Adrenal gland (tissue), 12 donors: ENCODE results near the gene CAPS2. TPM values are rescaled to one million over a fixed set of nuclear protein-coding genes. Genes with fewer than 3 reads are reported as not detected.

Experiments
- DNase-seq, 7 donors: peaks; one replicate each; pipeline ENCODE4 v3.0.0-alpha.2; 2019 to 2020
- H3K27ac ChIP-seq, 5 donors: fragments of 200-600 bp; sonication (generic) in 4 of 5; 1 replicate in 3 of 5; 2 replicates in 2 of 5; pipeline versions ENCODE4 v1.5.1 to v1.8.0; 2016 to 2020; ENCODE audit warnings: mild to moderate bottlenecking in 1 of 5
- H3K27me3 ChIP-seq: fragments of 200-600 bp; 2 replicates; pipeline ENCODE4 v1.8.0; 2021
- H3K36me3 ChIP-seq, 2 donors: fragments of 200-600 bp; replicated peaks in 1 of 2; 1 replicate in 1 of 2; 2 replicates in 1 of 2; pipeline versions ENCODE4 v1.5.1 to v1.8.0; 2018 to 2022
- H3K4me1 ChIP-seq, 2 donors: fragments of 200-600 bp; replicated peaks in 1 of 2; 1 replicate in 1 of 2; 2 replicates in 1 of 2; pipeline versions ENCODE4 v1.5.1 to v1.8.0; 2018 to 2021
- H3K4me3 ChIP-seq, 4 donors: fragments of 200-600 bp; sonication (generic) in 3 of 4; one replicate each; pipeline ENCODE4 v1.5.1; 2016 to 2018
- H3K9me3 ChIP-seq, 3 donors: fragments of 200-600 bp; sonication (generic) in 1 of 3; replicated peaks in 1 of 3; 1 replicate in 2 of 3; 2 replicates in 1 of 3; pipeline versions ENCODE4 v1.5.1 to v1.8.0; 2016 to 2021
- CTCF ChIP-seq, 6 experiments: fragments of 450-650 bp in 4 of 6; fragments of 200-600 bp in 2 of 6; sonication (generic) in 1 of 6; IDR thresholded peaks; 1 replicate in 5 of 6; 2 replicates in 1 of 6; pipeline versions ENCODE4 v1.5.1 to v1.8.0; 2016 to 2021; ENCODE audit warnings: antibody characterized with exemption in 6 of 6, mild to moderate bottlenecking in 2 of 6, moderate library complexity in 1 of 6
- POLR2A ChIP-seq, 2 donors: fragments of 450-650 bp; IDR thresholded peaks; one replicate each; pipeline ENCODE4 v1.6.1; 2017; ENCODE audit warnings: antibody characterized with exemption in 2 of 2, mild to moderate bottlenecking in 2 of 2, moderate library complexity in 1 of 2
- WGBS, 4 donors: extraction: QIAGEN DNeasy Blood & Tissue Kit in 2 of 4; methylation state at CpG; one replicate each; pipeline versions ENCODE4 v1.1.5 to v1.1.7; 2013 to 2017; 5-methylcytosine and 5-hydroxymethylcytosine counted together
- intact Hi-C, 2 donors: fragments of 100-400 bp; cut with DNase I; formaldehyde crosslinking; loops; one replicate each; pipeline versions ENCODE4 v1.14.1 to v1.15.0; 2022 to 2023
- polyA plus RNA-seq, 3 donors: library from polyadenylated mRNA; stranded (reverse); fragments of 200-250 nt in 2 of 3; fragments of 350-450 nt in 1 of 3; fragmentation: Illumina TruSeq in 1 of 3; extraction: RNeasy Lipid Tissue Mini Kit (QIAGEN cat#74804) in 1 of 3; gene quantifications; one replicate each; pipeline ENCODE4 v1.2.3, GENCODE V29; 2013 to 2014
- total RNA-seq, 9 donors: library from RNA; depleted of rRNA in 4 of 9; stranded (reverse); fragments of >200 nt in 4 of 9; fragments of 120-200 nt in 1 of 9; fragmentation: NEBNext Ultra II Directional in 1 of 9; extraction: Animal tissue kit (Norgen Biotek cat#: 25700) in 1 of 9; gene quantifications; one replicate each; pipeline versions ENCODE4 v1.1.0 to v1.2.4, GENCODE V29; 2013 to 2023
- donor health status: healthy with polysubstance abuse.
- donor health status: Bipolar disorder and iron deficiency.
- donor health status: DM: yes; HTN: yes; CAD: no.
- donor health status: DM: no; HTN: no; CAD: no.
- donor health status: DM: no; HTN: no; CAD: no.
- donor health status: DM: yes; HTN: yes; CAD: no.

The CAPS2 gene
- total and polyA plus RNA-seq, 12 donors, result 2.4 to 36.0 (median 12.9) TPM

GRCh38 chr12:75302225-75302624 is 27.9 kb downstream of the CAPS2 start:
- no peak for DNase-seq
- intact Hi-C loops, result no loop called here
- WGBS, 4 donors, result 92 to 99% (median 96%) methylated on average over 2 of the region's 2 CpGs
- Histone ChIP-seq H3K36me3 (no peaks in the 10 kb centered on the region), H3K27ac (no peak overlapping the region), H3K9me3 (no peaks in the 10 kb centered on the region), H3K27me3 (no peaks in the 10 kb centered on the region), H3K4me3 (no peak overlapping the region), H3K4me1 (no peaks in the 10 kb centered on the region)
- TF ChIP-seq POLR2A (IDR thresholded peaks at IDR 0.05), result no peak
- TF ChIP-seq CTCF (IDR thresholded peaks at IDR 0.05), result no peak

GRCh38 chr12:75294797-75295196 is 35.3 kb downstream of the CAPS2 start:
- intact Hi-C loops, result no loop called here
- H3K36me3 ChIP-seq, result no peaks in the 10 kb centered on the region
- H3K9me3 ChIP-seq, result no peaks in the 10 kb centered on the region
- no peaks in the 10 kb centered on the region for H3K27me3 ChIP-seq
- WGBS, 4 donors, result 79 to 83% (median 81%) methylated on average over 3 of the region's 3 CpGs
- H3K4me1 ChIP-seq, result peaks cover 0 to 8% of the 10 kb centered on the region in 2 donors
- TF ChIP-seq POLR2A (IDR thresholded peaks at IDR 0.05) (no peak), CTCF (IDR thresholded peaks at IDR 0.05) (no peak)
- H3K27ac ChIP-seq, result no peak overlapping the region
- no peak overlapping the region for H3K4me3 ChIP-seq
- no peak for DNase-seq

DNA sequence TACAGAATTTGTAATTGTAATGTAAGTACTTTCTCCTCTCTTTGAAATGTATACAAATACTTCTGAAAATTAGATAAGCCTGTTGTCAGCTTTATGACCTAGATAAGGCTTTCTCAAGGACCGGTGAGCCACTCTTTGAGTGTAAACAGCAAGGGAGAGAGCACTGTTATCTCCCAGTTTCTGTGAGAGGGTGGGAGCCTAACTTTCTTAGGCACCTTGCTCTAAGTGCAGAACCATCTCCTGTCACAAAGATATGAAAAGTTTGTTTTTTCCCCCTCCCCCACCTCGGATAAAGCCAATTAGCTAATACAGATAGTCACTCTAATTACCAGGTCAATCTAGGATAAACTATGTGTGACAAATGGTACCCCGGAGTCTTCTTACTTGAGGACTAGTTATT is 35.8 kb downstream of the CAPS2 start:
- peaks cover 0 to 8% of the 10 kb centered on the region in 2 donors for H3K4me1 ChIP-seq
- WGBS, 4 donors, result 37 to 52% (median 42%) methylated on average over 3 of the region's 3 CpGs
- H3K27ac ChIP-seq, result no peak overlapping the region
- no peaks in the 10 kb centered on the region for H3K27me3 ChIP-seq
- no peaks in the 10 kb centered on the region for H3K9me3 ChIP-seq
- no peak for DNase-seq
- TF ChIP-seq CTCF (IDR thresholded peaks at IDR 0.05) (no peak), POLR2A (IDR thresholded peaks at IDR 0.05) (no peak)
- H3K4me3 ChIP-seq, result no peak overlapping the region
- intact Hi-C loops, result no loop called here
- no peaks in the 10 kb centered on the region for H3K36me3 ChIP-seq

DNA sequence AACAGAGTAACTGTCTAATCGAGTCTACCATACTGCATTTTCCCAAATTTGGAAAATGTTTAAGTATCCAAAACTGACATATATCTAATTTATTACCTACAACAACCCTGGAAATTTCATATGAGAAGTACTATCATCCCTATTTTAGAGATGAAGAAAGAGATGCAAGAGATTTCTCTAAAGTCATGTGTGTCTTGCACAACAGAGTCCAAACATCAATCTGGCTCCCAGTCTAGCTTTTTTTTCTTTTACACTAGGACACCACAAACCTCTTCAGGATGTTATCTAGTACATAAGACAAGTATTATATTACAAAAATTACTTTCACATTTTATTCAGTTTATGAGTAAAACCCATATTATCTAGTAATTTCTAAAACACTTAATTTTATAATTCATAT is 39.1 kb downstream of the CAPS2 start:
- H3K9me3 ChIP-seq, result no peaks in the 10 kb centered on the region
- no peak for TF ChIP-seq CTCF (IDR thresholded peaks at IDR 0.05)
- TF ChIP-seq POLR2A (IDR thresholded peaks at IDR 0.05), result no peak
- intact Hi-C loops, result no loop called here
- no peaks in the 10 kb centered on the region for H3K36me3 ChIP-seq
- no peak overlapping the region for H3K27ac ChIP-seq
- H3K4me3 ChIP-seq, result no peak overlapping the region
- H3K27me3 ChIP-seq, result no peaks in the 10 kb centered on the region
- no peak for DNase-seq
- peaks cover 0 to 8% of the 10 kb centered on the region in 2 donors for H3K4me1 ChIP-seq
- 85 to 97% (median 95%) methylated on average over 1 of the region's 1 CpG for WGBS, 4 donors
